DOHH2 (cell line): Measurements from ENCODE around the gene MAP4K4.

Experiments
- H3F3A ChIP-seq: fragments of 200-600 bp; sonication (generic), shearing (Covaris generic); 2 replicates; pipeline ENCODE4 v1.6.0; 2016; ENCODE audit warnings: antibody characterized with exemption, mild to moderate bottlenecking; ENCODE audit not compliant: control insufficient read depth, insufficient read depth
- H3K27ac ChIP-seq: fragments of 200-600 bp; sonication (generic); 2 replicates; pipeline ENCODE4 v1.5.1; 2014; ENCODE audit warnings: low read depth, mild to moderate bottlenecking, low read length, moderate library complexity
- H3K27me3 ChIP-seq: fragments of 200-600 bp; sonication (generic); 2 replicates; pipeline ENCODE4 v1.6.1; 2014; ENCODE audit warnings: mild to moderate bottlenecking, low read length, mixed read lengths; ENCODE audit not compliant: control insufficient read depth
- H3K36me3 ChIP-seq: fragments of 200-600 bp; sonication (generic); 2 replicates; pipeline ENCODE4 v1.6.1; 2014; ENCODE audit warnings: mild to moderate bottlenecking, low read length, moderate library complexity, mixed read lengths; ENCODE audit not compliant: control insufficient read depth
- H3K4me1 ChIP-seq: fragments of 200-600 bp; sonication (generic); 2 replicates; pipeline ENCODE4 v1.6.1; 2014; ENCODE audit warnings: mild to moderate bottlenecking, low read length, mixed read lengths; ENCODE audit not compliant: control insufficient read depth
- H3K4me2 ChIP-seq: fragments of 200-600 bp; sonication (generic); 2 replicates; pipeline ENCODE4 v1.6.0; 2014; ENCODE audit warnings: mild to moderate bottlenecking, low read length, moderate library complexity
- H3K4me3 ChIP-seq: fragments of 200-600 bp; sonication (generic); 2 replicates; pipeline ENCODE4 v1.5.1; 2014; ENCODE audit warnings: mild to moderate bottlenecking, low read length, mixed read lengths
- H3K79me2 ChIP-seq: fragments of 200-600 bp; sonication (generic); 2 replicates; pipeline ENCODE4 v1.6.1; 2014; ENCODE audit warnings: mild to moderate bottlenecking, low read length, mixed read lengths; ENCODE audit not compliant: control insufficient read depth
- H3K9me2 ChIP-seq: fragments of 200-600 bp; sonication (generic); replicated peaks from 2 replicates; pipeline ENCODE4 v1.6.1; 2014; ENCODE audit warnings: mild to moderate bottlenecking, low read length, mixed read lengths; ENCODE audit not compliant: control insufficient read depth
- H3K9me3 ChIP-seq: fragments of 200-600 bp; sonication (generic); 2 replicates; pipeline ENCODE4 v1.6.1; 2014; ENCODE audit warnings: antibody characterized with exemption, low read length, mixed read lengths; ENCODE audit not compliant: control insufficient read depth, insufficient read depth
- H4K20me1 ChIP-seq: fragments of 200-600 bp; sonication (generic); 2 replicates; pipeline ENCODE4 v1.6.0; 2014; ENCODE audit warnings: low read depth, mild to moderate bottlenecking, antibody characterized with exemption, low read length, moderate library complexity; ENCODE audit not compliant: control insufficient read depth, insufficient read depth
- EZH2phosphoT487 ChIP-seq: fragments of 200-600 bp; sonication (generic); IDR thresholded peaks from 2 replicates; pipeline ENCODE4 v1.6.1; 2017; ENCODE audit warnings: borderline replicate concordance, mild to moderate bottlenecking, antibody characterized with exemption, low read length, moderate library complexity, mixed read lengths
- TF ChIP-seq, protein P1 (sequence below): fragments of 200-600 bp; sonication (generic); IDR thresholded peaks from one replicate; pipeline ENCODE4 v1.5.1; 2014; ENCODE audit warnings: antibody characterized with exemption, mild to moderate bottlenecking, low read depth, low read length; ENCODE audit not compliant: poor library complexity, severe bottlenecking

The MAP4K4 gene

DNA sequence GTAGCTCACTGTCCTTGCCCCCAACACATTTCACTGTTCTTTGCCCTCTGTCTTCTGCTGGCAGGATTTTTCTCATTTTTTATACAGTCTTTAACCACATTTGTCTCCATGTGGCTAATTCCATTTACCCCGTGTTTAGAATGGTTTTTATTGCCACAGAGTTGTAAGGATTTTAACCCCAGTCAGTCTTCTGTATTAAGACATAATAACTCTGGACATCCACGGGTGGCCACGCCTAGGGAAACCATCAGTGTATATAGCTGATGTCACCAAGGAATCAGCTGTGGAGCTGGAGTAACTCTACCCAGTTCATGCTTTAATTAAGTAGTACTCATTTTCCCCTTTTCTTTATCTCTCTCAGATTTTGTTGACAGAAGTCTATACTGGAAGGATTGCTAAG, 139.8 kb downstream of the MAP4K4 start:
- Histone ChIP-seq H3K36me3 (peaks cover 86% of the 10 kb centered on the region), H3F3A (no peaks in the 10 kb centered on the region), H3K27me3 (no peaks in the 10 kb centered on the region), H3K27ac (no peak overlapping the region), H3K4me1 (no peaks in the 10 kb centered on the region), H4K20me1 (no peaks in the 10 kb centered on the region), H3K4me3 (no peak overlapping the region), H3K9me3 (no peaks in the 10 kb centered on the region), H3K9me2 (no peaks in the 10 kb centered on the region), H3K4me2 (no peak overlapping the region), H3K79me2 (no peaks in the 10 kb centered on the region)
- TF ChIP-seq, protein P1, sequence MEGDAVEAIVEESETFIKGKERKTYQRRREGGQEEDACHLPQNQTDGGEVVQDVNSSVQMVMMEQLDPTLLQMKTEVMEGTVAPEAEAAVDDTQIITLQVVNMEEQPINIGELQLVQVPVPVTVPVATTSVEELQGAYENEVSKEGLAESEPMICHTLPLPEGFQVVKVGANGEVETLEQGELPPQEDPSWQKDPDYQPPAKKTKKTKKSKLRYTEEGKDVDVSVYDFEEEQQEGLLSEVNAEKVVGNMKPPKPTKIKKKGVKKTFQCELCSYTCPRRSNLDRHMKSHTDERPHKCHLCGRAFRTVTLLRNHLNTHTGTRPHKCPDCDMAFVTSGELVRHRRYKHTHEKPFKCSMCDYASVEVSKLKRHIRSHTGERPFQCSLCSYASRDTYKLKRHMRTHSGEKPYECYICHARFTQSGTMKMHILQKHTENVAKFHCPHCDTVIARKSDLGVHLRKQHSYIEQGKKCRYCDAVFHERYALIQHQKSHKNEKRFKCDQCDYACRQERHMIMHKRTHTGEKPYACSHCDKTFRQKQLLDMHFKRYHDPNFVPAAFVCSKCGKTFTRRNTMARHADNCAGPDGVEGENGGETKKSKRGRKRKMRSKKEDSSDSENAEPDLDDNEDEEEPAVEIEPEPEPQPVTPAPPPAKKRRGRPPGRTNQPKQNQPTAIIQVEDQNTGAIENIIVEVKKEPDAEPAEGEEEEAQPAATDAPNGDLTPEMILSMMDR, result no peak
- TF ChIP-seq EZH2phosphoT487, result no peak

DNA sequence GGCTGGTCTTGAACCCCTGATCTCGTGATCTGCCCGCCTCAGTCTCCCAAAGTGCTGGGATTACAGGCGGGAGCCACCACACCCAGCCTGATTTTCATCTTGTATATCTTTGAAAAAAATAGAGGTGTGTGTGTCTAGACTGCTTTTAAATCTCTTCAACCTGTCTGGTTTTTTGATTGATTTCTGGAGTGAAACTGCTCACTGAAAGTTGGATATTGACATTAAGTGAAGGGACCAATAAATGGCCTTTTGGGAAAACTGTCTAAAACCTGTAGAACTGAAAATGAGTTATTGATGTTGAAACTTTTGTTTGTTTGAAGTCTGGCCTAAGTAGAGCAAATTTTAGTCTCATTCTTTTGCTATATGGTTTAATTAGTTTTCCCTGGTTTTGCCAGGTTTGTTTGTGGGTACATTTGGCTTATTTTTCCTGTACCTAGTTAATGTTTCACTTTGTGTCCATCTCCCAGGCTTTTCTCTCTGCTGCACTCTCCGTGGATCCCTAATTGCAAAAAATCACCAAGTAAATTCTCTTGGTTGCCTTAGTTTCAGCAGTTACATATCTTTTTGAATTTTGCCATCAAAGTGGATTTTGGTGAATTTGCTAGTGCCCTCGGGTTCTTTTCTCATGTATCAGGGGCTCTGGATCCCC, 144.3 kb downstream of the MAP4K4 start:
- H4K20me1 ChIP-seq, result no peaks in the 10 kb centered on the region

GRCh38 chr2:101842471-101842870, 145.0 kb downstream of the MAP4K4 start:
- H3F3A ChIP-seq, result no peaks in the 10 kb centered on the region
- H3K4me3 ChIP-seq, result no peak overlapping the region
- H3K9me3 ChIP-seq, result no peaks in the 10 kb centered on the region
- H3K27me3 ChIP-seq, result no peaks in the 10 kb centered on the region
- no peaks in the 10 kb centered on the region for H4K20me1 ChIP-seq
- no peak overlapping the region for H3K4me2 ChIP-seq
- H3K9me2 ChIP-seq, result no peaks in the 10 kb centered on the region
- TF ChIP-seq, protein P1, result no peak
- TF ChIP-seq EZH2phosphoT487, result no peak
- H3K27ac ChIP-seq, result no peak overlapping the region
- no peaks in the 10 kb centered on the region for H3K79me2 ChIP-seq
- peaks cover 92% of the 10 kb centered on the region for H3K36me3 ChIP-seq
- H3K4me1 ChIP-seq, result no peaks in the 10 kb centered on the region

More for the DNA sequence above, 144.3 kb downstream of the MAP4K4 start:
- H3K27ac ChIP-seq, result no peak overlapping the region
- no peak overlapping the region for H3K4me2 ChIP-seq
- H3K36me3 ChIP-seq, result peaks cover 92% of the 10 kb centered on the region
- no peaks in the 10 kb centered on the region for H3K9me3 ChIP-seq
- TF ChIP-seq, protein P1, result no peak
- TF ChIP-seq EZH2phosphoT487, result no peak
- no peaks in the 10 kb centered on the region for H3K4me1 ChIP-seq
- no peaks in the 10 kb centered on the region for H3K79me2 ChIP-seq
- no peaks in the 10 kb centered on the region for H3K9me2 ChIP-seq
- H3F3A ChIP-seq, result no peaks in the 10 kb centered on the region
- no peak overlapping the region for H3K4me3 ChIP-seq
- H3K27me3 ChIP-seq, result no peaks in the 10 kb centered on the region
